Vagina (tissue), 2 donors: ENCODE results near the gene BFAR. TPM values are rescaled to one million over a fixed set of nuclear protein-coding genes. Genes with fewer than 3 reads are reported as not detected.

Experiments used
- DNase-seq, 2 donors: peaks; one replicate each; pipeline ENCODE4 v3.0.0-alpha.2; 2017; ENCODE audit errors: extremely low spot score in 2 of 2
- H3K27ac ChIP-seq: fragments of 200-600 bp; sonication (generic); one replicate; pipeline ENCODE4 v1.5.1; 2019
- H3K27me3 ChIP-seq: fragments of 200-600 bp; sonication (generic); one replicate; pipeline ENCODE4 v1.5.1; 2019
- H3K36me3 ChIP-seq, 2 donors: fragments of 200-600 bp; sonication (generic); one replicate each; pipeline ENCODE4 v1.5.1; 2017 to 2019
- H3K4me1 ChIP-seq: fragments of 200-600 bp; sonication (generic); one replicate; pipeline ENCODE4 v1.5.1; 2019
- H3K4me3 ChIP-seq, 2 donors: fragments of 200-600 bp; sonication (generic); 1 replicate in 1 of 2; 2 replicates in 1 of 2; pipeline ENCODE4 v1.5.1; 2016 to 2019
- H3K9me3 ChIP-seq: fragments of 200-600 bp; sonication (generic); one replicate; pipeline ENCODE4 v1.5.1; 2019
- POLR2A ChIP-seq, 2 donors: fragments of 450-650 bp; IDR thresholded peaks; one replicate each; pipeline ENCODE4 v1.6.1; 2017; ENCODE audit warnings: antibody characterized with exemption in 2 of 2, mild to moderate bottlenecking in 2 of 2, moderate library complexity in 2 of 2
- POLR2AphosphoS5 ChIP-seq, 2 donors: sonication (generic); formaldehyde crosslinking; IDR thresholded peaks; one replicate each; pipeline ENCODE4 v1.9.0; 2017; ENCODE audit warnings: antibody characterized with exemption in 2 of 2, mild to moderate bottlenecking in 2 of 2, low read depth in 1 of 2; ENCODE audit not compliant: insufficient read depth in 1 of 2
- intact Hi-C: fragments of 100-400 bp; cut with DNase I; formaldehyde crosslinking; loops from one replicate; pipeline ENCODE4 v1.15.1; 2023
- total RNA-seq: library from RNA; depleted of rRNA; stranded (reverse); fragments of >200 nt; gene quantifications from one replicate; pipeline ENCODE4 v1.2.3, GENCODE V29; 2016
- TF ChIP-seq, protein P1 (sequence below), 3 experiments: fragments of 450-650 bp in 2 of 3; fragments of 200-600 bp in 1 of 3; sonication (generic) in 1 of 3; IDR thresholded peaks; one replicate each; pipeline ENCODE4 v1.5.1; 2017 to 2019; ENCODE audit warnings: antibody characterized with exemption in 3 of 3, mild to moderate bottlenecking in 2 of 3, moderate library complexity in 2 of 3

BFAR gene, protein sequence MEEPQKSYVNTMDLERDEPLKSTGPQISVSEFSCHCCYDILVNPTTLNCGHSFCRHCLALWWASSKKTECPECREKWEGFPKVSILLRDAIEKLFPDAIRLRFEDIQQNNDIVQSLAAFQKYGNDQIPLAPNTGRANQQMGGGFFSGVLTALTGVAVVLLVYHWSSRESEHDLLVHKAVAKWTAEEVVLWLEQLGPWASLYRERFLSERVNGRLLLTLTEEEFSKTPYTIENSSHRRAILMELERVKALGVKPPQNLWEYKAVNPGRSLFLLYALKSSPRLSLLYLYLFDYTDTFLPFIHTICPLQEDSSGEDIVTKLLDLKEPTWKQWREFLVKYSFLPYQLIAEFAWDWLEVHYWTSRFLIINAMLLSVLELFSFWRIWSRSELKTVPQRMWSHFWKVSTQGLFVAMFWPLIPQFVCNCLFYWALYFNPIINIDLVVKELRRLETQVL
- 44.4 TPM for total RNA-seq

DNA sequence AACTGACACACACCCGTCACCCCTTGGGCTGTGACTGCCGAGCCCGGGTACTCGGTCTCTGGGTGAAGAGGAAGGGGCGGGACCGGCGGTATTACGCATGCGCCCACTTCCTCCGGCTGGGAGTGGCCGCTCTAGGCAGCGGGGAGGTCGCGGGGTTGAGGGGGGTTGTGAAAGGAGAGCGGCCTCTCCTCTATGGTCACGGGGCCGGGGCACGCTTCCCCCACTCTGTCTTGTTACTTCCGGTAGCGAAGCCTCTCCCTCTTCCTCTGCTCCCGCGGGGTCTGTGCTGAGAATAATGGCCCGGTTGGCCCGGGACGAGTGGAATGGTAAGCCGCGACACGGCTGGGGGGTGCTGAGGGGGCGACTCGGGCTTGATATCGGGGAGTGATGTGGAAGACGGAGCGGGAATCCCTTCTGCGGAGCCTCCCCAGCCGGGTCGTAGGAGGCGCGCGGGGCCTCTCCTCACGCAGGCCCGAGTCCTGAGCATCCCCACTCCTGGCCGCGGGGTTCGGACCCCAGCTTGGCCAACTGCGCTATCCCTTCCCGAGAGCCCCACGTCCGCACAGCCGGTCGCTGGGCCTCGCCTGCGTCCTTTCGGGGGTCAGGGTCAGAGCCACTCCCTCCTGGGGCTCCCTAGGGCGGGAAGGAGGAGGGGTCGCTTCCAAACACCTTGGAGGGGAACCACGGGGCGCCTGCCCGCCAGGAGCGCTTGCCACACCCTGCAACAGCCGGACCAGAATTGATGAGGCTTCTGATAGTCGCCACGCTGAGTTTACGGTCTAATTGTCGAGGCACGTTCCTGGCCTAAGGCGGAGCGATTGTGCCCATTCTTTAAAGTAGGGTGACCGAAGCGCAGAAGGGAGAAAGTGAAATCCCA, at the start of gene BFAR:
BFAR (plus strand) TSS at position 259 of the 877 bp plus-strand sequence. CDS start 11,396 bp downstream, outside the sequence.
- H3K27me3 ChIP-seq: no peaks in the 10 kb centered on the region
- peaks cover 0 to 2% of the 10 kb centered on the region in 2 donors for H3K36me3 ChIP-seq
- H3K27ac ChIP-seq: peak within 1 kb of the TSS; percentile 82
- peak within 1 kb of the TSS; percentile 66 to 90 for H3K4me3 ChIP-seq
- peak in 1 of 2 donors; percentile 99 for DNase-seq
- peaks cover 73% of the 10 kb centered on the region for H3K4me1 ChIP-seq
- TF ChIP-seq POLR2A (IDR thresholded peaks at IDR 0.05): peak; percentile 50 to 96
- TF ChIP-seq POLR2AphosphoS5 (IDR thresholded peaks at IDR 0.05; ENCODE audit: insufficient read depth in 1 of 2, low read depth in 1 of 2): peak; percentile 99
- TF ChIP-seq, protein P1, sequence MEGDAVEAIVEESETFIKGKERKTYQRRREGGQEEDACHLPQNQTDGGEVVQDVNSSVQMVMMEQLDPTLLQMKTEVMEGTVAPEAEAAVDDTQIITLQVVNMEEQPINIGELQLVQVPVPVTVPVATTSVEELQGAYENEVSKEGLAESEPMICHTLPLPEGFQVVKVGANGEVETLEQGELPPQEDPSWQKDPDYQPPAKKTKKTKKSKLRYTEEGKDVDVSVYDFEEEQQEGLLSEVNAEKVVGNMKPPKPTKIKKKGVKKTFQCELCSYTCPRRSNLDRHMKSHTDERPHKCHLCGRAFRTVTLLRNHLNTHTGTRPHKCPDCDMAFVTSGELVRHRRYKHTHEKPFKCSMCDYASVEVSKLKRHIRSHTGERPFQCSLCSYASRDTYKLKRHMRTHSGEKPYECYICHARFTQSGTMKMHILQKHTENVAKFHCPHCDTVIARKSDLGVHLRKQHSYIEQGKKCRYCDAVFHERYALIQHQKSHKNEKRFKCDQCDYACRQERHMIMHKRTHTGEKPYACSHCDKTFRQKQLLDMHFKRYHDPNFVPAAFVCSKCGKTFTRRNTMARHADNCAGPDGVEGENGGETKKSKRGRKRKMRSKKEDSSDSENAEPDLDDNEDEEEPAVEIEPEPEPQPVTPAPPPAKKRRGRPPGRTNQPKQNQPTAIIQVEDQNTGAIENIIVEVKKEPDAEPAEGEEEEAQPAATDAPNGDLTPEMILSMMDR (IDR thresholded peaks at IDR 0.05): no peak
- no peaks in the 10 kb centered on the region for H3K9me3 ChIP-seq
- intact Hi-C loops: no loop called here

DNA sequence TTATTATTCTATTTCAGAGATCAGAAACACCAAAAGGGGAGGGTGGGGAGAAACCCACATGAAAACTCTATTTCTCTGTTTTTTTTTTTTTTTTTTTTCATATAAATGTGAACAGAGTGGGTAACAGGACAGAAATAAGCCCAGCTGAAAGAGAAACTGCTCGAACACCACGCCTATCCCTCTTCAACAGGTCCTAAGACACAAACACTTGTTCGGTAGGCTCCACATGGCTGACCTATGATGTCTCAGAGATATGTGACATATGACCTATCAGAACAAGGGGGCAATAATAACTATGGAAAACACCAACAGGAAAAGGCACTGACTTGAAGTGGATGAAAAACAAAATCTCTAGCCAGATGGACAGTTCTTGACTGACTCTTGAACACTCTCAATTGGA, 47.5 kb upstream of the BFAR start:
- Histone ChIP-seq H3K4me1 (no peaks in the 10 kb centered on the region), H3K4me3 (no peak overlapping the region), H3K9me3 (no peaks in the 10 kb centered on the region), H3K27ac (no peak overlapping the region), H3K27me3 (no peaks in the 10 kb centered on the region), H3K36me3 (peaks cover 0 to 73% of the 10 kb centered on the region in 2 donors)
- DNase-seq: no peak
- TF ChIP-seq, protein P1 (IDR thresholded peaks at IDR 0.05): no peak
- TF ChIP-seq POLR2A (IDR thresholded peaks at IDR 0.05): no peak
- no peak for TF ChIP-seq POLR2AphosphoS5 (IDR thresholded peaks at IDR 0.05; ENCODE audit: insufficient read depth in 1 of 2, low read depth in 1 of 2)
- intact Hi-C loops: no loop called here

DNA sequence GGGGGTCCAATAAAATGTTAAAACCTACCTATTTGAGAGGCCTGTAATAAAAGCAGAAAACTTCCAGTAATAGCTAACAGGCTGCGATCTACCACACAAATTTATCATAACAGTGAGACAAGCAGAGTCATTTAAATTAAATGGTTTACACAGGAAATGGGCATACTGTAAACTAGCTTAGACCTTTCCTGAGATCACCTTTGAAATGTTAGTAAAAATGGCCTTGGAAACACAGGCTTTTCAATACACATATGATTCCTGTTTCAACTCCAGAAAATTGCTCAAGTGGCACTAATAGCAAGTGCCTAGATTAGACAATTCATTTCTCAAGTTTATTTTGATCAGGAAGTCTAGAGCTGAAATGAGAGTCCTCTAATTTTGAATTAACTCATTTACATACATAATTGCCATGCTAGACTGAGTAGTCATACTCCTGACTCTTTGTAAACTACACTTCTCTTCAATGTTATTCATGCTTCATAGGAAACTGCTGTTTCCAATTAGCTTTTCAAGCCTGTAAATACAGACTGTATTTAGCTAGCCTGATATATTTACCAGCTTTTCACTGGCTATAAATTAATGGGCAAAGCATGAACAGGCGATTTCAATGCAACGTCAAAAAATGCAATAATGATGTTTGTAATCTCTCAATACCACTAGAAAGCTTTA, 46.0 kb upstream of the BFAR start:
- Histone ChIP-seq H3K4me3 (no peak overlapping the region), H3K36me3 (peaks cover 0 to 73% of the 10 kb centered on the region in 2 donors), H3K27me3 (no peaks in the 10 kb centered on the region), H3K9me3 (no peaks in the 10 kb centered on the region), H3K27ac (no peak overlapping the region), H3K4me1 (no peaks in the 10 kb centered on the region)
- intact Hi-C loops: no loop called here
- DNase-seq: no peak
- TF ChIP-seq POLR2A (IDR thresholded peaks at IDR 0.05) (no peak), POLR2AphosphoS5 (IDR thresholded peaks at IDR 0.05; ENCODE audit: insufficient read depth in 1 of 2, low read depth in 1 of 2) (no peak)
- TF ChIP-seq, protein P1 (IDR thresholded peaks at IDR 0.05): no peak

DNA sequence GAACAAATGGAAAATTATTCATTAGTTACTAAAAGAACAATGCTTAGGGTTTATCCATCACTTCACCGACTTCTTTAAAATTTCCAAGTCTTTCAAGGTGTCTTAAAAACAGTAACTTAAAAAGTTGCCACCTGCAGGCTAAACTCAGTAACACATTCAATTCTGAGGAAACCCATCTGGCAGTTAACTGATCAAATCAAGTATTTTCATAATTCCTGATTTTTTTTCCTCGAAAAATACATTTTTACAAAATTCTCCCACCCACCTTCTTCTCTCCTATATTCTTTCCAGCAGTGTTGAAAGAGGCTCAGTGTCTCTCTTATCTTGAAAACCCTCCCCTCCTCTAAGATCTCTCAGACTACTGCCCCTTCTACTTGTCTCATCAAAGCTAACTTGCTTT, 32.6 kb upstream of the BFAR start:
- peaks cover 0 to 47% of the 10 kb centered on the region in 2 donors for H3K36me3 ChIP-seq
- no peak for TF ChIP-seq POLR2AphosphoS5 (IDR thresholded peaks at IDR 0.05; ENCODE audit: insufficient read depth in 1 of 2, low read depth in 1 of 2)
- TF ChIP-seq, protein P1 (IDR thresholded peaks at IDR 0.05): peak in 1 of 3 experiments; percentile 47
- no peaks in the 10 kb centered on the region for H3K27me3 ChIP-seq
- no peak for DNase-seq
- H3K9me3 ChIP-seq: no peaks in the 10 kb centered on the region
- H3K4me1 ChIP-seq: no peaks in the 10 kb centered on the region
- no peak overlapping the region for H3K27ac ChIP-seq
- intact Hi-C loops: no loop called here
- no peak overlapping the region for H3K4me3 ChIP-seq
